AG09319 (cell line): ENCODE results near the gene SCRN2.

Source experiments
- DNase-seq: peaks from one replicate; pipeline ENCODE4 v3.0.0-alpha.2; 2010; ENCODE audit warnings: low read depth; ENCODE audit errors: extremely low read depth
- TF ChIP-seq, protein P1 (sequence below): IDR thresholded peaks from 2 replicates; pipeline ENCODE4 v1.5.1; 2011; ENCODE audit warnings: low read depth, mild to moderate bottlenecking, inconsistent platforms, low read length, moderate library complexity

The SCRN2 gene

DNA sequence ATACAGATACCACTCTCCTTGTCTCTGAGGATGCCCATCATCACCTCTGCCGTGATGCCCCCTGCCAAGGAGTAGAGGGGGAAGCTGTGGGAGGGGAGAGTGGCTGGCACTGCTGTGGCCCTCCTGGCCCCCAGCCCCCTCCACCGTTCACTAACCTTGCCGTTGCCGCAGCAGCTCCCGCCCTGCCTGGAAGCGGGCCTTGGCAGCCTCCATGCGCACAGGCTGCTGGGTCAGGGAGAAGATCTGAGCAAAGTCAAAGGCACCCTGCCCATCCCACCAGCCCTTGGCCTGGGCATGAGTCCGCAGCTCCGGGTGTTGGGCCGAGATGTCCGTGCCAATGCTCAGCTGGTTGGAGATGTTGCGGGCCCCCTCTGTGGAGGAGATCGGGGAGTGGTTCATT lies 2.4 kb downstream of the SCRN2 start:
- TF ChIP-seq, protein P1, sequence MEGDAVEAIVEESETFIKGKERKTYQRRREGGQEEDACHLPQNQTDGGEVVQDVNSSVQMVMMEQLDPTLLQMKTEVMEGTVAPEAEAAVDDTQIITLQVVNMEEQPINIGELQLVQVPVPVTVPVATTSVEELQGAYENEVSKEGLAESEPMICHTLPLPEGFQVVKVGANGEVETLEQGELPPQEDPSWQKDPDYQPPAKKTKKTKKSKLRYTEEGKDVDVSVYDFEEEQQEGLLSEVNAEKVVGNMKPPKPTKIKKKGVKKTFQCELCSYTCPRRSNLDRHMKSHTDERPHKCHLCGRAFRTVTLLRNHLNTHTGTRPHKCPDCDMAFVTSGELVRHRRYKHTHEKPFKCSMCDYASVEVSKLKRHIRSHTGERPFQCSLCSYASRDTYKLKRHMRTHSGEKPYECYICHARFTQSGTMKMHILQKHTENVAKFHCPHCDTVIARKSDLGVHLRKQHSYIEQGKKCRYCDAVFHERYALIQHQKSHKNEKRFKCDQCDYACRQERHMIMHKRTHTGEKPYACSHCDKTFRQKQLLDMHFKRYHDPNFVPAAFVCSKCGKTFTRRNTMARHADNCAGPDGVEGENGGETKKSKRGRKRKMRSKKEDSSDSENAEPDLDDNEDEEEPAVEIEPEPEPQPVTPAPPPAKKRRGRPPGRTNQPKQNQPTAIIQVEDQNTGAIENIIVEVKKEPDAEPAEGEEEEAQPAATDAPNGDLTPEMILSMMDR: no peak
- DNase-seq: no peak

GRCh38 chr17:47837401-47838039 lies 3.6 kb downstream of the SCRN2 start:
- DNase-seq: no peak

DNA sequence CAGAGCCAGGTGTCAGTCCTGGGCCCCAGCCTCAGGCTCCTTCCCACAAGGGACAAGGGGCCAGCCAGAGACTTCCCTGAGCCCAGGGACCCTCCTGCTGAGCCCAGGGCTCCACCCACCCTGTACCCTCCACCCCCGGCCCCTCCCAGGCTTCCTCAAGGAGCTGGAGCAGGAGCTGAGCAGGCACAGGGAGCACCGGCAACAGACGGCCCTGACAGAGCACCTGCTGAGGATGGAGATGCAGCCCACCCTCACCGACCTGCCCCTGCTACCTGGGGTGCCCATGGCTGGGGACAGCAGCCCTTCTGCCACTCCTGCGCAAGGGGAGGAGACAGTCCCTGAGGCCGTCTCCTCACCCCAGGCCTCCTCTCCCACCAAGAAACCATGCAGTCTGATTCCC lies 4.5 kb downstream of the SCRN2 start:
- TF ChIP-seq, protein P1: no peak
- DNase-seq: no peak

More at GRCh38 chr17:47837401-47838039, 3.6 kb downstream of the SCRN2 start:
- TF ChIP-seq, protein P1: no peak

DNA sequence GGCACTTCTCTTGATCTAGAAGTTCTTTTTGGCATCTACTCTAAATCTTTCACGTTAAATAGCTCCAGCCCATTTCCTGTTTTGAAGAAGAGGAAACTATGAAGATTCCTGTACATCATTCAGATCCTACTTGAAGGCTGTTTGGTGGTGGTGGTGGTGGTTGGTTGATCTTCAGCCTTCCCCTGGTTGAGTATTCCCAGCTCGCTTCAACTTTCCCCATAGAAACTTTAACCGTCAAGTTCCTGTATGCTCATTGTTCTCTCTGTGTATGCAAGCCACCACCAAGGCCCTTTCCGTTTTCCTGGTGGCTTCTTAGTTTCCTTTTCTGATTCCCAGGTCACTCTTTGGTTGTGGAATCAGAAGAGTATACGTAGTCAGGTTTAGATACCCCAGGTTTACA lies 6.3 kb downstream of the SCRN2 start:
- no peak for DNase-seq
- TF ChIP-seq, protein P1: no peak

GRCh38 chr17:47831934-47832327 lies 9.1 kb downstream of the SCRN2 start:
- no peak for DNase-seq
- TF ChIP-seq, protein P1: no peak

GRCh38 chr17:47831003-47831933 lies 9.8 kb downstream of the SCRN2 start, which contains the start of the genes LRRC46 and MRPL10:
TSS of gene LRRC46 (plus strand) at chr17:47831670. CDS start at chr17:47831990, 320 bp downstream.
TSS of gene MRPL10 (minus strand) at chr17:47831541. CDS start at chr17:47831511, 30 bp downstream.
- DNase-seq: peak; percentile 82
- TF ChIP-seq, protein P1: peak; percentile 38
